GM20431 (cell line): ENCODE results near the gene UFL1.

Source experiments
- in situ Hi-C: fragments of 300-500 bp; cut with MseI, MboI; formaldehyde crosslinking; loops from one replicate; pipeline ENCODE4 v1.15.0; 2020; ENCODE audit warnings: low sequenced_read_pairs; ENCODE audit not compliant: unreplicated experiment

Gene UFL1

DNA sequence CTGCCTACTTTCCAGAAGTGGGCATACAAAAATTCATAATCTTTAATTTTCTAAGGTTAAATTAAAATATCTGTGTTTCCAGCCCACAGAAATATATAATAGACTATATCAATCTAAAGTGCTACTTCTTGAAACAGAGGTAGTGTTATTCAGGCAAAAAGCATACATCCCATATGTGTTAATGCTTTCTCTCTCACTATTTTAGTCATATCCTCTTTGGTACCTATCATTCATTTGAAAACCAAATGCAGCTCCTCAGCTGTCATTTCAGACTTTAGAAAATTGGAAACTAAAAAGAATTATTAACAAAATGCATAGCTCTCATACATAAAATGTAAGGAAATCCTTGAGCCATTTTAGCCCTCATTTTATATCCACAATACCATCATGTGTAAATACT lies 42.2 kb downstream of the UFL1 start:
- in situ Hi-C loops, result no loop called here

DNA sequence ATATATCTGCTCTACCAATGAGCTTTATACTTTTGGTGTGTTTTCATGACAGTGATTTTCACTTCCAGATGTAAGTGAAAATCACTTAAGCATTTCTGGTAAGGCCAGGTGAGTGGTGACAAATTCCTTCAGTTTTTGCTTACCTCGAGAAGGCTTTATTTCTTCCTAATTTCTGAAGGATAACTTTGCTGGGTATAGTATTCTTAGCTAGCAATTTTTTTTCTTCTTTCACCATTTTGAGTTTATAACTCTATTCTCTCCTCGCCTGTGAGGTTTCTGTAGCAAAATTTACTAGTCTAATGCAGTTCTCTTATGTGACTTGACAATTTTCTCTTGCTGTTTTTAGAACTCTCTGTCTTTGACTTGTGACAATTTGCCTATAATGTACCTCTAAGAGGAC lies 48.4 kb downstream of the UFL1 start:
- in situ Hi-C loops, result no loop called here

DNA sequence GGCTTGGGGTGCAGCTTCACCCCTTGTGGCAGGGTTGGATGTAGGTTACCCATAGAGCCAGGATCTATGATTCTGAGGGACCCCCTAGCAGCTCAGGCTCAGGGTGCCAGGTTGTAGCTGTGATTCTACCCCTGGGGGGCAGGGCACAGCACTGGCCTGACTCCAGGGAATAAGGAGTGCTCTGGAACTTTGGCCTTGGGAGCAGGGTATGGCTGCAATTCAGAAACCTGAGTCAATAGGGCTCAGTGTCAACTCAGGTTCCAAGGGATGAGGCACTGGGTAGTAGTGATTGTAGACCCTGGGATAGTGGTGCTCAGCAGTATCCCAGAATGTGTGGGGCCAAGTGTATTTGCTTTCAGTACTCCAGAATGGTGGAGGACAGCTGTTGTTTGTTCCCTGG lies 49.9 kb downstream of the UFL1 start:
- in situ Hi-C loops, result no loop called here

DNA sequence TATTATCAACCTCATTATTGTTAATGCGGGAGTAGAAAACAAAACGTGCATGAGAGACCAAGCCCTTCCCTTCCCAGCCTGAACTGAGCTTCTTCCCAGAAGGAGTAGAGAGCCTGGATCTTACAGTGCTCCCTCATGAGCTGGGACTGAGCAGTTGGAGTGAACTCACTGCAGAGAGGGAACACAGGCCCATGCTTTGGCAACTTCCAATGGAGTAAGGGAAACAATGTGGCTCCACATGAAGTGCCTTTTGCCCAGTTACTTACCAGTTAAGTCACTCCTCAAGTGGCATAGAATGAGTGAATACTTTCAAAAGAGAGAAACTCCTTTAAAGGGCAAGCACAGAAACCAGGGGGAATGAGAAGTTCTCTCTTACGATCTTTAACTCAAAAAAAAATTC lies 53.8 kb downstream of the UFL1 start:
- in situ Hi-C loops, result no loop called here

DNA sequence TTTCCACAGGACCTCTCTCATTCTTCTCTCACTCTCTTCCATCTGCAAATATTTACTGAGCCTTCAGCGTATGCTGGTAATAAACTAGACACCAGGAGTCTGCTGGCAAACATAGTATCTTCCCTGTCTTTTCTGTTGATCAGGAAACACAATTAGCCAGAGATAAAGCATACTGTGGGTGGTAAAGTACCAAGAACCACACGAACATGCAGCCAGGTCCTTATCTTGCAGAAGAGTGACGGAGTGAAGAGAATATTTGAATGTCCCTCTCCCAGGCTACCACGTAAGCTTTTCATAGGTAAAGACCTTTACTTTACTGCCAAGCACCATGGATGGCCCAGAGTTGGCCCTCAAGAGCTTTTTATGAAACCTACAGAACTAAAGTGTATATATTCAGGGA lies 54.6 kb downstream of the UFL1 start:
- in situ Hi-C loops, result no loop called here

DNA sequence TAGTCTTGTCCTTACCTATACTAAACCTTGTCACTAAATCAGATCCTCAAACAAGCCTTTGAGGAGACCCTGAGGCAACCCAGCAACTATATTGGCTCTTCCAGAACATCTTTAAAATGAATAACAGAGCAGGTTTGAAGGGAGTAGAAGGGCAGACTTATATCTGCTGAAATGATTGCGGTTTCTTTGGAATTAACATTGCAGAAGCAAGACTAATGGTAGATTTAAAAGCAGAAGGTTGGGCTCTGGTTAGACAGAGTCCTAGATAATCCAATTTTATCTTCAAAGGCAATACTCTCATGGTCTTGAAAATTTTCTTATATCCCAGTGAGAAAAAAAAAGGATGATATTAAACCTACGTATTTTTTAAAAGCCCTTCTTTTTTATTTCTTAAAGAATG lies 60.4 kb downstream of the UFL1 start:
- in situ Hi-C loops, result no loop called here

DNA sequence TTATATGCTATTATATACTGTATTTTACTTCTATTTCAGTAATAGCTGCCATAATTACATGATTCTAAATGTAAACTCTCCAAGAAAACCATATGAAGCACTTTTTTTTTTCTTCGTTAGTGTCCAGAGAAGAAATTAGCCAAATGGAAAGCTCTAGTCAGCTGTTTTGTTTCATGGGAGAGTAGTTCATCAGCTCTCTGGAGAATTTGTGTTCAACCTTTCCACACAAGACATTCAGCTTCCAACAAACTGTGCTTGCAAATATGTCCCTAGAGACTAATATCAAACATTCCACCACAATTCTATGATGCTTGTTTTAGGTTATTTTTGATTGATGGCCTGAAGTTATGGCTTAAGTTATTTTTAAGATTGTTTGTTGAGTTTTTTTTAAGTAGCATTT lies 60.8 kb downstream of the UFL1 start:
- in situ Hi-C loops, result no loop called here

DNA sequence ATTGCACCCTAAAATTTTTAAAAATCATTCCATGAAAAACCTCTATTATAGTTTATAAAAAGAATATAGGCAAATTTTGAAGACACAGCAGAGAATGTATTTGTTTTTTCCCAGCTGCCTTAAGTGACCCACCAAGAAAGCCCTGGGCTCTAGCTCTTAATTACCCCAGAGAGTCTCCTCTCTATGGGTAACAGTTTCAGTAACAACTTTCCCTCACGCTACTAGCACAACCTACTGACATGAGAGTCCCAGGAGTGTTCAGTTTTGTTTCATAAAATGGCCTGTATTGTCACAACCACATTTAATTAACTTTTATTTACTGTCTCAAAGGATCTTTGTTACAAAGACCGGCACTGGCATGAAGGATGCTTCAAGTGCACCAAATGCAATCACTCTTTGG lies 82.8 kb downstream of the UFL1 start:
- in situ Hi-C loops, result no loop called here
